Liver (tissue), 9 donors: ENCODE data around the gene RTP5. TPM values are rescaled to one million over a fixed set of nuclear protein-coding genes. Genes with fewer than 3 reads are reported as not detected.

ENCODE experiments used
- DNase-seq: peaks from one replicate; pipeline ENCODE4 v3.0.0-alpha.2; 2017; ENCODE audit warnings: low spot score
- H3K27ac ChIP-seq, 2 donors: one replicate each; pipeline ENCODE4 v1.7.0; 2013; ENCODE audit warnings: inconsistent platforms in 2 of 2, low read length in 2 of 2, control low read depth in 1 of 2, low read depth in 1 of 2, mild to moderate bottlenecking in 1 of 2
- H3K27me3 ChIP-seq, 4 donors: one replicate each; pipeline versions ENCODE4 v1.6.1 to v1.7.0; 2013; ENCODE audit warnings: low read length in 3 of 4, inconsistent platforms in 1 of 4, mild to moderate bottlenecking in 1 of 4, moderate library complexity in 1 of 4; ENCODE audit not compliant: control insufficient read depth in 4 of 4, insufficient read depth in 4 of 4
- H3K36me3 ChIP-seq, 4 donors: one replicate each; pipeline versions ENCODE4 v1.6.1 to v1.7.0; 2013; ENCODE audit warnings: low read length in 3 of 4, mild to moderate bottlenecking in 3 of 4, low read depth in 1 of 4, moderate library complexity in 1 of 4; ENCODE audit not compliant: control insufficient read depth in 4 of 4, insufficient read depth in 3 of 4
- H3K4me1 ChIP-seq, 4 donors: one replicate each; pipeline versions ENCODE4 v1.6.1 to v1.7.0; 2013; ENCODE audit warnings: low read length in 3 of 4, mild to moderate bottlenecking in 3 of 4, moderate library complexity in 1 of 4; ENCODE audit not compliant: control insufficient read depth in 4 of 4, insufficient read depth in 4 of 4
- H3K4me3 ChIP-seq, 3 donors: one replicate each; pipeline versions ENCODE4 v1.6.1 to v1.7.0; 2013; ENCODE audit warnings: low read length in 3 of 3, control low read depth in 1 of 3, low read depth in 1 of 3, mild to moderate bottlenecking in 1 of 3
- H3K9ac ChIP-seq, 2 donors: one replicate each; pipeline ENCODE4 v1.7.0; 2013; ENCODE audit warnings: low read length in 2 of 2, mild to moderate bottlenecking in 2 of 2, moderate library complexity in 2 of 2, control low read depth in 1 of 2, low read depth in 1 of 2
- H3K9me3 ChIP-seq, 4 donors: one replicate each; pipeline versions ENCODE4 v1.6.1 to v1.7.0; 2013; ENCODE audit warnings: low read length in 3 of 4; ENCODE audit not compliant: control insufficient read depth in 4 of 4
- EGR1 ChIP-seq, 2 donors: IDR thresholded peaks; 2 replicates each; pipeline ENCODE4 v1.6.1; 2016 to 2018; ENCODE audit warnings: antibody characterized with exemption in 2 of 2, low read depth in 2 of 2
- FOXA1 ChIP-seq: IDR thresholded peaks from 2 replicates; pipeline ENCODE4 v1.6.1; 2016; ENCODE audit warnings: antibody characterized with exemption
- FOXA2 ChIP-seq: IDR thresholded peaks from 2 replicates; pipeline ENCODE4 v1.6.1; 2016; ENCODE audit warnings: antibody characterized with exemption
- GABPA ChIP-seq, 2 donors: IDR thresholded peaks in 1 of 2; conservative IDR thresholded peaks in 1 of 2; 2 replicates each; pipeline ENCODE4 v1.6.1; 2016; ENCODE audit warnings: antibody characterized with exemption in 2 of 2, mild to moderate bottlenecking in 1 of 2, moderate library complexity in 1 of 2
- HNF4A ChIP-seq, 2 donors: conservative IDR thresholded peaks; 2 replicates each; pipeline ENCODE4 v1.6.1; 2016; ENCODE audit warnings: antibody characterized with exemption in 2 of 2, mild to moderate bottlenecking in 2 of 2
- HNF4G ChIP-seq: IDR thresholded peaks from 2 replicates; pipeline ENCODE4 v1.6.1; 2016; ENCODE audit warnings: antibody characterized with exemption
- JUND ChIP-seq, 2 donors: IDR thresholded peaks; 2 replicates each; pipeline ENCODE4 v1.6.1; 2016; ENCODE audit warnings: antibody characterized with exemption in 2 of 2
- NR2F2 ChIP-seq: IDR thresholded peaks from 2 replicates; pipeline ENCODE4 v1.6.1; 2016; ENCODE audit warnings: antibody characterized with exemption
- RAD21 ChIP-seq, 2 donors: IDR thresholded peaks; 2 replicates each; pipeline ENCODE4 v1.6.1; 2016; ENCODE audit warnings: antibody characterized with exemption in 2 of 2, mild to moderate bottlenecking in 2 of 2
- SP1 ChIP-seq: IDR thresholded peaks from 2 replicates; pipeline ENCODE4 v1.6.1; 2018; ENCODE audit warnings: antibody characterized with exemption, mild to moderate bottlenecking
- TAF1 ChIP-seq: conservative IDR thresholded peaks from 2 replicates; pipeline ENCODE4 v1.6.1; 2016; ENCODE audit warnings: antibody characterized with exemption, mild to moderate bottlenecking
- YY1 ChIP-seq: IDR thresholded peaks from 2 replicates; pipeline ENCODE4 v1.6.1; 2016; ENCODE audit warnings: antibody characterized with exemption, mild to moderate bottlenecking
- WGBS: extraction: QIAGEN DNeasy Blood & Tissue Kit; methylation state at CpG from one replicate; pipeline ENCODE4 v1.1.7; 2013; 5-methylcytosine and 5-hydroxymethylcytosine counted together
- polyA plus RNA-seq, 2 donors: library from polyadenylated mRNA; stranded (reverse) in 1 of 2; unstranded in 1 of 2; fragments of 200-250 nt in 1 of 2; fragments of >200 nt in 1 of 2; fragmentation: Nextera tagmentation in 1 of 2; extraction: Ambion mirVana in 1 of 2; gene quantifications; one replicate each; pipeline versions ENCODE4 v1.2.1 to v1.2.3, GENCODE V29; 2013 to 2015
- total RNA-seq, 2 donors: library from RNA; depleted of rRNA; stranded (reverse); fragments of >200 nt; gene quantifications; one replicate each; pipeline ENCODE4 v1.2.3, GENCODE V29; 2014
- TF ChIP-seq, protein P1 (sequence below): IDR thresholded peaks from 2 replicates; pipeline ENCODE4 v1.6.1; 2016; ENCODE audit warnings: antibody characterized with exemption
- TF ChIP-seq, protein P2 (sequence below): IDR thresholded peaks from 2 replicates; pipeline ENCODE4 v1.6.1; 2016; ENCODE audit warnings: antibody characterized with exemption
- TF ChIP-seq, protein P3 (sequence below): IDR thresholded peaks from 2 replicates; pipeline ENCODE4 v1.6.1; 2016; ENCODE audit warnings: antibody characterized with exemption
- TF ChIP-seq, protein P4 (sequence below): fragments of 150-350 bp; IDR thresholded peaks from 2 replicates; pipeline ENCODE4 v1.5.1; 2017; ENCODE audit warnings: improper control_type of control experiment, low read depth, low read length; ENCODE audit not compliant: missing input control
- TF ChIP-seq, protein P5 (sequence below): IDR thresholded peaks from 2 replicates; pipeline ENCODE4 v1.6.1; 2016; ENCODE audit warnings: antibody characterized with exemption, mild to moderate bottlenecking
- donor health status: healthy.
- donor health status: healthy.
- donor health status: healthy.
- donor health status: healthy.
- donor health status: healthy.

RTP5 gene
- total and polyA plus RNA-seq, 4 donors, result under 0.01 to 0.03 TPM; not detected in 2

DNA sequence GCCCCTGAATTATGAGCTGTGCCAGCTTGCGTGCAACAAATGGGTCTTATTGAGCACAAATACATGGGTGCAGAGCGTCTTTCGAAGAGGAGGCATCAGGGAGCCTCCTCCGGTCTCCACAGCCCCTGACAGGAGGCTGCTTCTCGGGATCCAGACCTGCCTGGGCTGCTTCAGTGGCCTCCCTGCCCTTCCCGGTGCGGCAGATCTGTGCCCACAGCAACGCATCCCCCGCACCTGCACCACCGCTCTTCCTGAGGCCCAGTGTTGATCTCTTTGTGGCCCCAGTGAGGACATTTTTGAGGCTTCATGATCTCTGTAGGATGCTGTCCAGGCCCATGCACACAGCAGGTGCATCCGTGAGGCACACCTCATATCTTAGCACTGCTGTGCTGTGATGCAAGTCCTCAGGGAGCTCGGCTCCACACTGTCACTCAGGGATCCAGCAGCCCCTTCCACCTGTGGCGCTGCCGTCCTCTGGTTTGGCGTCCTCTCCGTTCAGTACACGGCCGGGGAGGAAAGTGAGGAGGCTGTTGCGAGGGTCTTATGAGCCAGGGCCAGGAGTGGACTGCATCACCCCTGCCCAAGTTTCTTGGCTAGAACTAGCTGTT is 17.4 kb downstream of the RTP5 start:
- Histone ChIP-seq H3K27me3 (no peaks in the 10 kb centered on the region), H3K4me1 (peaks cover 2 to 26% (median 15%) of the 10 kb centered on the region in 4 donors), H3K4me3 (no peak overlapping the region), H3K27ac (no peak overlapping the region), H3K9ac (no peak overlapping the region), H3K36me3 (peaks cover 0 to 2% (median 0%) of the 10 kb centered on the region in 4 donors), H3K9me3 (no peaks in the 10 kb centered on the region)
- DNase-seq, result no peak
- TF ChIP-seq NR2F2 (no peak), GABPA (IDR thresholded peaks at IDR 0.05 in 1 of 2, conservative IDR thresholded peaks at IDR 0.05 in 1 of 2) (no peak), RAD21 (IDR thresholded peaks at IDR 0.05) (no peak), HNF4A (conservative IDR thresholded peaks at IDR 0.05) (no peak), SP1 (no peak), TAF1 (no peak)
- TF ChIP-seq, protein P1, sequence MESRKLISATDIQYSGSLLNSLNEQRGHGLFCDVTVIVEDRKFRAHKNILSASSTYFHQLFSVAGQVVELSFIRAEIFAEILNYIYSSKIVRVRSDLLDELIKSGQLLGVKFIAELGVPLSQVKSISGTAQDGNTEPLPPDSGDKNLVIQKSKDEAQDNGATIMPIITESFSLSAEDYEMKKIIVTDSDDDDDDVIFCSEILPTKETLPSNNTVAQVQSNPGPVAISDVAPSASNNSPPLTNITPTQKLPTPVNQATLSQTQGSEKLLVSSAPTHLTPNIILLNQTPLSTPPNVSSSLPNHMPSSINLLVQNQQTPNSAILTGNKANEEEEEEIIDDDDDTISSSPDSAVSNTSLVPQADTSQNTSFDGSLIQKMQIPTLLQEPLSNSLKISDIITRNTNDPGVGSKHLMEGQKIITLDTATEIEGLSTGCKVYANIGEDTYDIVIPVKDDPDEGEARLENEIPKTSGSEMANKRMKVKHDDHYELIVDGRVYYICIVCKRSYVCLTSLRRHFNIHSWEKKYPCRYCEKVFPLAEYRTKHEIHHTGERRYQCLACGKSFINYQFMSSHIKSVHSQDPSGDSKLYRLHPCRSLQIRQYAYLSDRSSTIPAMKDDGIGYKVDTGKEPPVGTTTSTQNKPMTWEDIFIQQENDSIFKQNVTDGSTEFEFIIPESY, result no peak
- TF ChIP-seq, protein P2, sequence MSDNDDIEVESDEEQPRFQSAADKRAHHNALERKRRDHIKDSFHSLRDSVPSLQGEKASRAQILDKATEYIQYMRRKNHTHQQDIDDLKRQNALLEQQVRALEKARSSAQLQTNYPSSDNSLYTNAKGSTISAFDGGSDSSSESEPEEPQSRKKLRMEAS, result no peak
- 98% methylated on average over 19 of the region's 19 CpGs for WGBS

DNA sequence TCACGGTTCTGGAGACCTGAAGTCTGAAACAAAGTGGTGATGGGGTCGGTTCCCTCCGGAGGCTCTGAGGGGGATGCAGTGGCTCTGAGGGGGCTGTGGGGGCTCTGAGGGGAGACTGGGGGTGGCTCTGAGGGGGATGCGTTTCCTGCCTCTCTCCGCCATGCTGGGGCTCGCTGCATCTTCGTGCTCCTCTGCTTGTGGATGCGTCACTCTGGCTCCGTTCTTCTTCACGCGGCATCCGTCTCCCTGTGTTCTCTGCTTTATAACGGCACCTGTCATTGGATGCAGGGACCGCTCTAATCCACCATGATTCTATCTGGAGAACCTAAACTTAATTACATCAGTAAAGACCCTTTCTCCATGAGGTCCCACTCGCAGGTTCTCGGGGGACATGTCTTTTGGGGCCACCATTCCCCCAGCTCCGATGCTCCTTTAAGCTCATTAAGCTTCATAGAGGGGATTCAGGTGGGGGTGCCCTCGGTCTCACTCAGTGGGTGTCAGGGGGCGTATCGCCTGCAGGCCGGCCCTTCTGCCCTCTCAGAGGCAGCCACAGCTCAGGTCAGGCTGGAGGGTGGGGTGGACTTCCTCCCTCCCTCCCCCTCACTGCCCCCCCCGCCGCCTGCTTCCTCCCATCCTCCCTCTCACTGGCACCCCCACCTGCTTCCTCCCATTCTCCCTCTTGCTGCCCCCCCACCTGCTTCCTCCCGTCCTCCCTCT is 18.4 kb downstream of the RTP5 start:
- no peak for TF ChIP-seq NR2F2
- no peak for TF ChIP-seq GABPA (IDR thresholded peaks at IDR 0.05 in 1 of 2, conservative IDR thresholded peaks at IDR 0.05 in 1 of 2)
- TF ChIP-seq, protein P3, sequence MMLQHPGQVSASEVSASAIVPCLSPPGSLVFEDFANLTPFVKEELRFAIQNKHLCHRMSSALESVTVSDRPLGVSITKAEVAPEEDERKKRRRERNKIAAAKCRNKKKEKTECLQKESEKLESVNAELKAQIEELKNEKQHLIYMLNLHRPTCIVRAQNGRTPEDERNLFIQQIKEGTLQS, result no peak
- no peak for TF ChIP-seq SP1
- TF ChIP-seq RAD21 (IDR thresholded peaks at IDR 0.05), result no peak
- TF ChIP-seq FOXA2, result no peak
- TF ChIP-seq JUND (IDR thresholded peaks at IDR 0.05), result no peak
- TF ChIP-seq, protein P4, sequence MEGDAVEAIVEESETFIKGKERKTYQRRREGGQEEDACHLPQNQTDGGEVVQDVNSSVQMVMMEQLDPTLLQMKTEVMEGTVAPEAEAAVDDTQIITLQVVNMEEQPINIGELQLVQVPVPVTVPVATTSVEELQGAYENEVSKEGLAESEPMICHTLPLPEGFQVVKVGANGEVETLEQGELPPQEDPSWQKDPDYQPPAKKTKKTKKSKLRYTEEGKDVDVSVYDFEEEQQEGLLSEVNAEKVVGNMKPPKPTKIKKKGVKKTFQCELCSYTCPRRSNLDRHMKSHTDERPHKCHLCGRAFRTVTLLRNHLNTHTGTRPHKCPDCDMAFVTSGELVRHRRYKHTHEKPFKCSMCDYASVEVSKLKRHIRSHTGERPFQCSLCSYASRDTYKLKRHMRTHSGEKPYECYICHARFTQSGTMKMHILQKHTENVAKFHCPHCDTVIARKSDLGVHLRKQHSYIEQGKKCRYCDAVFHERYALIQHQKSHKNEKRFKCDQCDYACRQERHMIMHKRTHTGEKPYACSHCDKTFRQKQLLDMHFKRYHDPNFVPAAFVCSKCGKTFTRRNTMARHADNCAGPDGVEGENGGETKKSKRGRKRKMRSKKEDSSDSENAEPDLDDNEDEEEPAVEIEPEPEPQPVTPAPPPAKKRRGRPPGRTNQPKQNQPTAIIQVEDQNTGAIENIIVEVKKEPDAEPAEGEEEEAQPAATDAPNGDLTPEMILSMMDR, result no peak
- TF ChIP-seq, protein P5, sequence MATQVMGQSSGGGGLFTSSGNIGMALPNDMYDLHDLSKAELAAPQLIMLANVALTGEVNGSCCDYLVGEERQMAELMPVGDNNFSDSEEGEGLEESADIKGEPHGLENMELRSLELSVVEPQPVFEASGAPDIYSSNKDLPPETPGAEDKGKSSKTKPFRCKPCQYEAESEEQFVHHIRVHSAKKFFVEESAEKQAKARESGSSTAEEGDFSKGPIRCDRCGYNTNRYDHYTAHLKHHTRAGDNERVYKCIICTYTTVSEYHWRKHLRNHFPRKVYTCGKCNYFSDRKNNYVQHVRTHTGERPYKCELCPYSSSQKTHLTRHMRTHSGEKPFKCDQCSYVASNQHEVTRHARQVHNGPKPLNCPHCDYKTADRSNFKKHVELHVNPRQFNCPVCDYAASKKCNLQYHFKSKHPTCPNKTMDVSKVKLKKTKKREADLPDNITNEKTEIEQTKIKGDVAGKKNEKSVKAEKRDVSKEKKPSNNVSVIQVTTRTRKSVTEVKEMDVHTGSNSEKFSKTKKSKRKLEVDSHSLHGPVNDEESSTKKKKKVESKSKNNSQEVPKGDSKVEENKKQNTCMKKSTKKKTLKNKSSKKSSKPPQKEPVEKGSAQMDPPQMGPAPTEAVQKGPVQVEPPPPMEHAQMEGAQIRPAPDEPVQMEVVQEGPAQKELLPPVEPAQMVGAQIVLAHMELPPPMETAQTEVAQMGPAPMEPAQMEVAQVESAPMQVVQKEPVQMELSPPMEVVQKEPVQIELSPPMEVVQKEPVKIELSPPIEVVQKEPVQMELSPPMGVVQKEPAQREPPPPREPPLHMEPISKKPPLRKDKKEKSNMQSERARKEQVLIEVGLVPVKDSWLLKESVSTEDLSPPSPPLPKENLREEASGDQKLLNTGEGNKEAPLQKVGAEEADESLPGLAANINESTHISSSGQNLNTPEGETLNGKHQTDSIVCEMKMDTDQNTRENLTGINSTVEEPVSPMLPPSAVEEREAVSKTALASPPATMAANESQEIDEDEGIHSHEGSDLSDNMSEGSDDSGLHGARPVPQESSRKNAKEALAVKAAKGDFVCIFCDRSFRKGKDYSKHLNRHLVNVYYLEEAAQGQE, result no peak
- no peak for TF ChIP-seq YY1
- TF ChIP-seq FOXA1, result no peak
- TF ChIP-seq EGR1 (IDR thresholded peaks at IDR 0.05; ENCODE audit: low read depth in 2 of 2), result no peak
- TF ChIP-seq HNF4G, result no peak
- TF ChIP-seq, protein P1, result no peak
- no peak for TF ChIP-seq TAF1
- no peak for TF ChIP-seq HNF4A (conservative IDR thresholded peaks at IDR 0.05)
- Histone ChIP-seq H3K27ac (no peak overlapping the region), H3K9me3 (no peaks in the 10 kb centered on the region), H3K4me1 (peaks cover 2 to 24% (median 14%) of the 10 kb centered on the region in 4 donors), H3K9ac (no peak overlapping the region), H3K27me3 (no peaks in the 10 kb centered on the region), H3K4me3 (no peak overlapping the region), H3K36me3 (peaks cover 0 to 2% (median 0%) of the 10 kb centered on the region in 4 donors)
- WGBS, result 92% methylated on average over 23 of the region's 24 CpGs
- no peak for DNase-seq
